Putamen (tissue), 1 donor: ENCODE data around the gene UPB1.

ENCODE experiments used
- DNase-seq: peaks from one replicate; pipeline ENCODE4 v3.0.0-alpha.2; 2016; ENCODE audit warnings: low spot score

Gene UPB1

DNA sequence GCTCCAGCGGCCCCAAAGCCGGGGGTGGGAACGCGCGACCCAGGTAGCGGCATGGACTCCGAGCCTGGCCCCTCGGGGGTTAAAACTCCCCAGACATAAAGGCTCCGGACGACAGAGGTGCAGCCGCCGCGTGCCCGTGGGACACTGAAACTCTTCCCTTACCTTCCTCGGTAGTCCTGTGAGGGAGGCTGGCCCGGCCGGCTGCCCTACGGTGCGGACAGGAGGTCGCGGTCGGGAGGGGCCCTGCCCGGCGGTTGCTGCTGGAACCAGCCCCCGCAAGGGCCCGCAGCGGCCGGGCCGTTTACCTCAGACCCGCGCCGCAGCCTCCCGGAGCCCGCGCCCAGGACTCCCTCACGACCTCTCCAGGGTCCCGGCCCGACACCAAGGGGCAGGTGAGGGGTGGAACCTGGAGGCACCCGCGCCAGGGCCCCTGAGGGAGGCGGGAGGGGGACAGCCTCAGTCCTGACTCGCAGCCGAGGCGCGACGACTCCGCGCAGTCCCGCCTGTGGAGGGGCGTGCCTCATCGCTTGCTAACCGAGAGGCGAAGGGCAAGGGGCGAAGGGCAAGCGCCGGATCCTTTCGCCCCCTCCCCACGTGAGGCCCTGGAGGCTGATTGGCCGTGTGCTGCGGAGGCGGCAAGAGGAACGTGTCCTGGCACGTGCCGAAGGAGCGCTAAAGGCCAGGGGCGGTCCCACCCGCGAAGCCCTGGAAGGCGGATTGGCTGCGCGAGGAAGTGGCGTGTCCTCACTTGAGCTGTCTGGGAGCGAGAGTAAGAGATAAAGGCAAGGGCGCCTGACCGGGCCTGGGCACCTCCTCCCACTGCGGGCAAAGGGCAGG, at the start of gene UPB1:
UPB1 (plus strand) TSS at position 805 of the 837 bp plus-strand sequence. CDS start 72 bp downstream, outside the sequence.
- DNase-seq: no peak

DNA sequence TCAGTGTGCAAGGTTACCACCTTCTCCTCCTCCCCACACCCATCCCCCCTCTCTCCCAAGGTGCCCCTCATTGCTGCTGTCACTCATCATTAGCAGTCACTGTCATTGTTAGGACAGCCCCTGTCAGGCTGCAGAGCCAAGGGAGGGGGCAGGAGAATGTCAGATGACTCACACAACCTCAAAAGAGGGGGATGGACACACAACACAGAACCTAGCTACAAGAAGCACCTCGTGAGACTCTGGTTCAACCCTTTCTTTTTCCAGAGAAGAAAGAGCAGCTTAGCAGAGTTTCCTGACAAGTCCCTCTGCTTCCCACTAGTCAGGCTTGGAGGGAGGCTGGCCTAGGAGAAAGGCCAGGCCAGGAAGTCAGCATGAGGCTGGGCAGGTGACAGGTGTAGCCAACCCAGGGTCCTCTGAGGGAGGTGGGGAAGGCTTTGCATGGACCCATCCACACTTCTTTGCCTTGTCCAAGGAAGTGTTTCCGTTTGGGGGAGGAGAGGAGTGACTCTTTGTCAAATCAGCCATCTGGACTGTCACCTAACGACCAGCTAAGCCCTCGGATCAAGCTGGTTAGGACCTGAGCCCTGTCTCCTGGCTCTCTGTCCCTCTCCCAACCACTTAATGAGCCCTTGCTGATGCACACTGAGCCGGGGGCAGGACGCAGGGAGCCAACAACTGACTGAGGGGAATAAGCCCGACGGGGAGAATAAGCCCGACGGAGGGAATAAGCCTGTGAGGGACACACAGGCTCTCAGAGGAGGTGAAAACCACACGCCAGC, 49.5 kb upstream of the UPB1 start:
- peak; percentile 59 for DNase-seq

DNA sequence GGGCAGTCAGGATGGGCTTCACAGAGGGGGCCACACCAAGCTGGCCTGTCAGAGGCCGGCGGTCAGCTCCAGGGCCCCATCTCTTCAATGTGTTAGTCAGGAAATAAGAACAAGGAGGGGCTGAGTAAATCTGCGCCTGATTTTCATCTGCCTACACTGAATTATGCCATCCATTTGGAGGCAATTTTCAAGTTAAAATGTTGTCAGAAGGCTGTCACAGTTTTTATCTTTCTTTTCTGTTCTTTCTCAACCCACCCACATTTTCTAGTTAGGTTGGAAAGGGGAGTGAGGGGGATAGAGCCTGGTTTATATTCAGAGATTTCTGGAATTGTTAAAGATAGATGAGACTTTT, 48.9 kb upstream of the UPB1 start:
- peak; percentile 56 for DNase-seq

DNA sequence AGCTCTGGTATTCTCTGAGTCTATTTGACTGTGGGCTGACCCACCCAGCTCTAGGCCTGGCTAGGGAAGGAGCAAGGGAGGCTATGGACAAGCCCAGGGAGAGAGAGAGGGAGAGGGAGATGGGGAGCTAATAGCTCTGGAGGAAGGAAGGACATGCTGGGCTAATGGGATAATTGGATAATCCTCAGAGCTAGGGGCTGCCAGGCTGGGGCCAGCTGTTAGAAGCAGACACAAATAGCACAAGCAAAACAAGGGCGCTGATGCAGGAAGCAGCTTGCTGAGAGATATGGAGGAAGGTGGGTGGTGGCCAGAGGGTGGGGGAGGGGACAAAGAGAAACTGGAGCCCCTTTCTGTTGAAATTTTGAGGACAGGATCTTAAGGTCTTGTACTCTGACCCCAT, 44.5 kb upstream of the UPB1 start:
- DNase-seq: no peak

DNA sequence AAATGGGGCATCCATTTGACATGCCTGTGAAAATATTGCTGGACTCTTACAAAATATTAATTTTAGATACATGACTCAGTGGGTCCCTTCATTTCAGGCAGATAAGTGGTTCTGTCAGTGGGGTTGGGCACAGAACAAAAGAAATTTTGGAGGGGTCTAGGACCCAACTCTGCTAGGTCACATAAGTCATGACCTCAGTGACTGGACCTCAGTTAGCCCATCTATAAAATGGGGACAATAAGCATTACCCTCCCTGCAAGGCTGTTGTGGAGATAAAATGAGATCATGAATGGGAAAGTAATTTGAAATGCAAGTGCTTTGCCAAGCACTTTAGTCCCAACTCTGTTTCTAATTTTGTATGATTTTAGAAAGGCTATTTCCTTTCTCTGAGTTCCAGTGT, 44.0 kb upstream of the UPB1 start:
- DNase-seq: no peak

DNA sequence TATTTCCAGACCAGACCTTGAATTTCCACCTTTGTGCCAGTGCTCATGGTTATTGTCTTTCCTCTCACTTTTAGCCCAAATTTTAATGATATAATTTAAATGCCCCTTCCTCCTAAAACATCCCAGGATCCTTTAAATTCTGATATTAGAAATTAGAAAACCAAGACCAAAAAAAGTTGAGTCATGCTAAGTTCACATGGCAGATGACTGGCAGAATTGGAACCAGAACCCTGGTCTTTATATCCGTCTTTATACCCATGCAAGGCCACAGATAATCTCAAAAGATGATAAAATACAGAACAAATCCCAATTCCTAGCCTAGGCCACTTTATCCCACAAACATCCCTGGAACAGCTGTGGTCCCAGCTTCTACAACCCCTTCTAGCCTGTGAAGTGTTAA, 41.3 kb upstream of the UPB1 start:
- DNase-seq: no peak

DNA sequence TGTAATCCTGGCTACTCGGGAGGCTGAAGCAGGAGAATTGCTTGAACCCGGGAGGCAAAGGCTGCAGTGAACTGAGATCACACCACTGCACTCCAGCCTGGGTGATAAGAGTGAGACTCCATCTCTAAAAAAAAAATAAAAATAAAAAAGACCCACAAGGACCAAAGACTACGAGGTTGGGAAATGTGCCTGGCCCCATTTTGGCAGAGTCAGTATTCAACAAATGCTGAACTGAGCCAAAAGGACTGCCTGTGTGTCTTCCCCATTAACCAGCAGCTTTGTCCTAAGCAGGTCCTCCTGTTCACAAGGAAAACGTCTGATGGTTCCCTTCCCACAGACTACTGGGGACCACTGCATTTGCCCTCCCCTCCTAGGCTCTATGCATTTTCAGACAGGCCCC, 40.1 kb upstream of the UPB1 start:
- DNase-seq: no peak

DNA sequence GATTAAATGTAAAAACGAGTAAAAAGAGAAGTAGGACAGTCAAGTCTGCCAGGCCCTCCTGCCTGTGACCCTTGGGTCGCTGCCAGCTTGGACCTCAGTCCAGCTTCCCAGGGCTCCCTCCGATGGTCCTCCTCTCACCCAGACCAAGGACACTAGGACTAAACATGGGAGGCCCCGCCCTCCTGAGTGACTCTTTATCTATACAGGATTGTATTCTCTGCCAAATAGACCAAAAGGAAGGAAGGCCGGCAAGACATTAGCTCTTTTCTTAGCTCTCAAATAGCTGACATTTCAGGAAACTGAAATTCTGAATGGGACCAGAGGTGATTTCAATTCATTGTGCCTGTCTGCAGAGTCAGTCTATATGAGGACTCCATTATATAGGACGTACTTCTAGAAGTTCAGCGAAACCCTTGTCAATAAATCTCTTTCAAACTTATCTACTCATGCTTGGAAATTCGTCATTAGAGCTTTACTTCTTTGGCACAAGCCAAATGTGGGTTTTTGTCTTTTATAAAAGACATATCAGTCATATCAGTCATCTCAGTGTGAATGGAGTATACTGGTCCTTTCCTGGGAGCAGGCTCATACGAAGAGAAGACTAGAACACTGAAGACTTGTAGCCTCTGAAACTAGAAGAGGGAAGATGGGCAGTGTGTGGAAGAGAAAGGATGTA, 39.2 kb upstream of the UPB1 start:
- DNase-seq: no peak

DNA sequence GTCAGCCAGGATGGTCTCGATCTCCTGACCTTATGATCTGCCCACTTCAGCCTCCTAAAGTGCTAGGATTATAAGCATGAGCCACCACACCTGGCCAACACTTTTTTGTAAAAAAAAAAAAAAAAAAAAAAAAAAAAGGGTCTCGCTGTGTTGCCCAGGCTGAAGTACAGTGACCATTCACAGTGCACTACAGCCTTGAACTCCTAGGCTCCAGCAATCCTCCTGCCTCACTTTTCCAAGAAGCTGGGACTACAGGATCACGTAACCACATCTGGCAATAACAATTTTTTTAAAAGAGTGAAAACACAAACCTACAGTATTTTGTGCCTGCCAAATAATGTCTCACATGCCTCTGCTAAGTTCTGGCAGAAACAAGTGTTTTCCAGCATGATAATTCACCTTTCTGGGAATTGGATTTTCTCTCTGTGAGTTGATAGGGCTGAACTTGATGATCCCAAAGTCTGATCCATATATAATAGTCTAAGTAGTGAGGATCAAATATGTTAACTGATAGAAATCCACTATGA, 37.2 kb upstream of the UPB1 start:
- DNase-seq: no peak

DNA sequence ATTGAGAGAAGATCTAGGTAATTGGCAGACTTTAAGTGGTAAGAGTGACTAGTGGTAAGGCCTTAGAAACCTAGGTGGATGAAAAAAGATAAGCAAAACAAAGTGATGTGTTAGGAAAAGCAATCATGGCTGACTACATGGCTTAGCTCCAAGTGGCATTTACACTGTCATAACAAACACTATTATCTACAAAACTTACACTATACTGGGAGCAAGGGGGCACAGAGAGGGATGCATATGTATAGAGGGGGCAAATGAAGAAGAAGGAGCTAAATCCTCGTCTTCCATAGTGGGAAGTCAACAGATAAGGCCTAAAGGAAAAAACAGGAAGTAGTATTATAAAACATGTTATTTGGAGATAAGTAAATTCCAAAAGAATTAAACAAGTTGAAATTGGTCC, 35.2 kb upstream of the UPB1 start:
- no peak for DNase-seq

DNA sequence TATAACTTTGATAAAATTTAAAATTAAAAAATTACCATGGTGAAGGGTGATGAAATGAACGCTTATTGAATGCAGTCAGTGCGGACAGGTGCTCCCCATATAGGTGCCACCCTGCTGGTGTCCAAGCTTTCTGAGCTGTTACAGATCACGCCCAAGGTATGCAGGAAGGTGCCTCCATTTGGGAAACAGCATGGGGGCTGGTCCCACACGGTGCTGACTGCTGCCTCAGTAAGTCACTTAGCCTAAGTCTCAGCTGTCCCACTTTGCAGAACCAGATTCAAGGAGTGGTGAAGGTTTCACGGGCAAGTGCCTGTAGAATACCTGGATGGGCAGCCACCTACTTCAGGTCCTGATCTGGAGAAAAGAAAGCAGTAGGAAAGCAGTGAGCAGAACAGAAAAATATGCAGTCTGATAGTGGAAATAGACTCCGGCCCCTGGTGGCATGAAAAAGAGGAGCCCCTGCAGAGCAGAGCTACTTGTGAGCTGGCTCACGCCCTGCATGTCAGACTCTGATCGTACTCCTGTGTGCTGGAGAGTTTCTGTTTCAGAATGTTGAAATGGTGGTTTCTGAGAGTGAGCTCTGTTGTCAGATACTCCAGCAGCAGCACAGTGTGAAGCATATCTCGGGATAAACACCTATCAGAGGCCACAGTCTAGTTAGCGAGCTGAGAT, 34.6 kb upstream of the UPB1 start:
- DNase-seq: no peak

DNA sequence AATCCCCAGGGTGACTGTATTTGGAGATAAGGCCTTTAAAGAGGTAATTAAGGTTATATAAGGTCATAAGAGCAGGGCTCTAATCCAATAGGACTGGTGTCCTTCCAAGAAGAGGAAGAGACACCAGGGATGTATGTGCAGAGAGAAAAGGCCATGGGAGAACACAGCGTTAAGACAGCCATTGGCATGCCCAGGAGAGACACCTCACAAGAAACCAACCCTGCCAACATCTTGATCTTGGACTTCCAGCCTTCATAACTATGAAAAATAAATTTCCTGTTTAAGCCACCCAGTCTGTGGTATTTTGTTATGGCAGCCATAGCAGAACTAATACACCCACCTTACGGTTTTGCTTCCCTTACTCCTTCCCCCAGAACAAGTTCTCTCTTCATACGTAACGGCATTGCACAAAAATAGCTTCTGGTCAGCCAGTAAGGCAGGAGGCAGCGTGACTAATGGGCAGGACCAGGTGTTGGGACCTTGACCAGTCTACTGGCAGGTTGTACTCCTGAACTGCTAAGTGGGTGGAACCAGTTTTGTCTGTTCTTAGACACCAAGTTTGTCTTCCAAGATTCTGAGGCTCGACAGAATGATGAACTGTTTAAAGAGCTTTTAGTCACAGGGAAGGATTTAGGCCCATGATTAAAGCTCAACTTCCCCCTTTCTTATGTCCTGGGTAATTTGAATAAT, 31.9 kb upstream of the UPB1 start:
- DNase-seq: no peak

DNA sequence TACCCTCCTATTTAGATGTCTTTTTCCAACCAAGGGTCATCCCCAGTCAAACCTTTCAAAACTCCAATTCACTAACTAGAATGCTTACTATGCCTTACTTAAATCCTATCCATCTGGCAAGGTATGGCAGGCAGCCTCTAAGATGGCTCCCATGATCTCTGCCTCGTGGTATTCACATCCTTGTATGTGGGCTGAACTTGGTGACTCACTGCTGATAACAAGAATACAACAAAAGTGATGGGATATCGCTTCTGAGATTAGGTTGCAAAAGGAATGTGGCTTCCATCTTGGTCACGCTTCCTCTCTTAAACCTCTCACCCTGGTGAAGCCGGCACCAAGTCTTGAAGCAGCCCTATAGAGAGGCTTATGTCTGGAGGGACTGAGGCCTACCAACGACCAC, 29.6 kb upstream of the UPB1 start:
- no peak for DNase-seq

DNA sequence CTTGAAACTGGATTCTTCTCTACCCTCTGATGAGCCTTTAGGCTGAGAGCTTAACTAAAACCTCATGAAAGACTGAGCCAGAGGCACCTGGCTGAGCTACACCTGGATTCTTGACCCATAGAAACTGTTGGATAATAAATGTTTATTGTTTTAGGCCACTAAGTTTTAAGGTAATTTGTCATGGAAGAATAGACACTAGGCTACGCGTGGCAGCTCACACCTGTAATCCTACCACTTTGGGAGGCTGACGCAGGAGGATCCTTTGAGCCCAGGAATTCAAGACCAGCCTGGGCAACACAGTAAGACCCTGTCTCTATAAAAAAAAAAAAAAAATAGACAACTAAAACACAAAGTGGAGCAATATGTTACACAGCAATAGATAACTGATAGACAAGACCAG, 29.2 kb upstream of the UPB1 start:
- DNase-seq: no peak

DNA sequence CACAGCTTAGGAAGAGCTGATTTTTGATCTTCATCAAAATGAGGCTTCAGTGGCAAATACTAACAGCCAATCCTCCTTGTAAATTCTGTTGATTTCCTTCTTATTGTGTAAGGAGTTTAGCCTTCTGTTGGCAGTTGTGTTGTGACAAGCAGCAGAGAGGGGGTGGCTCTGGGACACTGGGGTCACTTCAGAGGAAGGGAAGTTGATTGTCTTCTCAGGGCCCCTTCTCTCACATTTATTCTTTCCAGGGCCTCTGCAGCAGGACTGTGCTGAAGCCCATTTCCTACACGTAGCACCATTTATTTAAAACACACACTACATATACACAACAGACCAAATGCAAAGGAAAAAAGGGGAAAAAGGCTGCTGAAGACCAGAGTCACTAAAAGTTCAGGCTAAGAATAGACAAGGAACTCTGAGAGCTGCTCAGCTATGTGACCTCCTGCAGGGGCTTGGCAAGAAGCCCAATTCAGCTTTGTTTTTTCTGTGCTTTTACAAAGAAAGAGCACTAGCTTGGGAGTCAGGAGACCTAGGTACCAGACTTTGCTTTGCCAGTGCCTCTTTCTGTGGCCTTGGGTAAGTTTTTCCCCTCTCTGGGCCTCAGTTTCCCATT, 28.3 kb upstream of the UPB1 start:
- DNase-seq: no peak

DNA sequence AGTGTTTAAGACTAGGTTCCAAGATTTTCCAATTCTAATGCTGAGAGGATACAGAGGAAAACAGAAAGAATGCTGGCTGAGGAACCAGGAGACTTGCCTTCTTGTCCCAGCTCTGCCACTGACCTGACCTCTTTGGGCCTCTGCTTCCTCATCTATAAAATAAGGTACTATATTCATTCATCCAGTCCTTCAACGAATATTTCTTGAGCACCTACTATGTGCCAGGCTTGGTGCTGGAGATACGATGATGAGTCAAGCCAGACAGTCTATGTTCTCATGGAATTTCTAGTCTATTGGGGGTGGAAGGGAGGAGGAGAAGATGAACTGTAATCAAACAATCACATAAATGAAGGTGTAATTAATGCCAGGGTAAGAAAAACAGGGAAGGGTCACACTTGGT, 27.8 kb upstream of the UPB1 start:
- DNase-seq: no peak

DNA sequence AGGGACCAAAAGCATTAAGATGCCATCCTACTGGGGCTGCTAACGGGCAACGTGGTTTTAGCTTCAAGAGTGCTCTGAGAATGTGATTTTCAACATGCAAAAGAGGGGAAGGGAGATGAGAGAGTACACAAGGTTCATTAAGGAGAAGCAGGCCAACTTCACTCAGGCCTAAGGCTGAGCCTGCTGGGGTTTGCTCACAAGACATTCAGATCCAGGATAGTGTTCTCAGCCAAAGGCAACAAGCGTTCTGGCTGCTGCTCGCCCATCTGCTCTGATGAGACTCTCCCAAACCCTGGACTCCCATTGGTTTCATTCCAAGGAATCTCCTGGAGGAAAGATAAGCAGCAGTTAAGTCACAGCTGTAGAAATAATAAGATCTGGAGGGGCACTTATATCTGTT, 23.6 kb upstream of the UPB1 start:
- no peak for DNase-seq

DNA sequence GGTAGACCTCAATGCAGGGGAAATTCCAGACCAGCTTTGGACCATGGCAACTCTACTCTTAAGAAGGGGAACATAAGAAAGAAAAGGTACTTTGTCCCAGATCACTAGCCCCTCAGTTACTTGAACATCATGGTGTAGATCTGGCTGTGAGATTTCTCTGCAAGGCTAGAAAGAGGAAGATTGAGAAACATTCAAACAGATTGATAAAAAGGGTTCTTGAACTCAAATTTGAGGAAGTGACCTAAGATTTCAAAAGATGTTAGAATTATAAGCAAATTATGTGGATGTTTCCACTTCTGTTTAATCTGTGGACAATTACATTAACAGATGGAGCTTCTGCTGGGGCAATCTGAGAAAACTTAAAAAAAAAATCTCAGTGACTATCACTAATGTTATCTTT, 21.8 kb upstream of the UPB1 start:
- DNase-seq: no peak

DNA sequence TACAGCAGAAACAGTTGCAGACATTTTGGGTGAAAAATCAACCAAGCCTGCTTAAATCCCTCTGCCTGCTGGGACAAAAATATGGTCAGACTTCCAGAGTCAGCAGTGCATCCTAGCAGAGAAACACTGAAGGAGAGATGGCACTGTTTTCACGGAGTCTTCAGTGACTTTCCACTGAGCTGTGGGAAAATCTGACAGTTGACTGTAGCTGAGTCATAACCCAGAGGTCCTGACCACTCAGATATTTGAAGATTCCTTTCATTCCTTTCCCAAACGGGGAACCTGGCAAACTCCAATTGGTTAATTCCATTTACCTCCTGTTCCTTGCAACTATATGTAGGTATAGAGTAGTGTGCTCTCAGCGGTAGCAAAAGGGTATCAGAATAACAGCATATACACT, 20.9 kb upstream of the UPB1 start:
- DNase-seq: no peak

DNA sequence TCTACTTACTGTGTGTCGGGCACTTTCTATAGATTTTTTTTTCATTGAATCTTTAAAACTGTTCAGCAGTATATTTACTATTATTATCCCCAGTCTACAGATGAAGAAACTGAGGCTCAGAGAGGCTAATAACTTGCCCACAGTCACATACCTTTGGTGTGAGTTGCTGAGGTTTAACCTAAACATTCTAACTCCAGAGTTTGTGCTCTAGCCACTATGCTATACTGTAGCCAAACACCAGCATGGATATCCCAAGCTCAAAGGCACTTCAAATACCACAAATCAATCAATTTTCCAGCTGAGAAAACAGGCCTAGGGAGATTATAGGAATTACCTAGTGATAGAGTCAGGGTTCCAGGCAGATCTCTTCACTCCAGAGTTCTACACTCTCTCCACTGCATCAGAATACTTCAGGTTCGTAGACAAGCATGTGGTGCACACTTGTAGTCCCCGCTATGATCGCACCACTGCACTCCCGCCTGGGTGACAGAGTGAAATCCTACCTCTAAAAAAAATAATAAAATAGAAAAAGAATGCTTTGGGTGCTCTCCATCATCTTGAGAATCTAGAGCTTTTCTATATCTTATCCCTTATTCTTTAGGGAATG, 20.4 kb upstream of the UPB1 start:
- no peak for DNase-seq

DNA sequence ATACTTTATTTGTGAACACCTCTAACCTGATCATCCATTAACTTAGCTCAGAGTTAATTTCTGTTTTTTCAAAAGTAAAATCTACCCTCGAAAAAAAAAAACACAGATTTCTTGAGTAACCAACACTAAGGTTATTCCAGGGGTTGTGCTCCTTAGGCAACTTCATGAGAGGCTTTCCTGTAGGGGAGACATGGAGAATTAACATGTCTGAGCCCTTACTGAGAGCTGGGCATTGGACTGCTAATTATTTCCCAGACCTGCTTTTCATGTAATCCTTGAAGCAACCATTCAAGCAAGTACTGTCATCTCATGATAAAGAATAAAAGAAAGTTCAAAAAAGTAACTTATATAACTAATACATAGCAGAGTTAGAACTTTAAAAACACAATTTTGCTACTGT, 13.5 kb upstream of the UPB1 start:
- no peak for DNase-seq
